Colon (tissue), 2 donors: ENCODE results near the gene TSPEAR.

ENCODE experiments used
- FAIRE-seq: peaks from 2 replicates; lab custom pipeline; 2012; peaks lifted over from hg19 to GRCh38; lab: Jason Lieb, UNC
- donor health status: control.
- donor health status: control.

TSPEAR gene

GRCh38 chr21:44527156-44527982 lies 184.0 kb downstream of the TSPEAR start:
- no peak for FAIRE-seq

DNA sequence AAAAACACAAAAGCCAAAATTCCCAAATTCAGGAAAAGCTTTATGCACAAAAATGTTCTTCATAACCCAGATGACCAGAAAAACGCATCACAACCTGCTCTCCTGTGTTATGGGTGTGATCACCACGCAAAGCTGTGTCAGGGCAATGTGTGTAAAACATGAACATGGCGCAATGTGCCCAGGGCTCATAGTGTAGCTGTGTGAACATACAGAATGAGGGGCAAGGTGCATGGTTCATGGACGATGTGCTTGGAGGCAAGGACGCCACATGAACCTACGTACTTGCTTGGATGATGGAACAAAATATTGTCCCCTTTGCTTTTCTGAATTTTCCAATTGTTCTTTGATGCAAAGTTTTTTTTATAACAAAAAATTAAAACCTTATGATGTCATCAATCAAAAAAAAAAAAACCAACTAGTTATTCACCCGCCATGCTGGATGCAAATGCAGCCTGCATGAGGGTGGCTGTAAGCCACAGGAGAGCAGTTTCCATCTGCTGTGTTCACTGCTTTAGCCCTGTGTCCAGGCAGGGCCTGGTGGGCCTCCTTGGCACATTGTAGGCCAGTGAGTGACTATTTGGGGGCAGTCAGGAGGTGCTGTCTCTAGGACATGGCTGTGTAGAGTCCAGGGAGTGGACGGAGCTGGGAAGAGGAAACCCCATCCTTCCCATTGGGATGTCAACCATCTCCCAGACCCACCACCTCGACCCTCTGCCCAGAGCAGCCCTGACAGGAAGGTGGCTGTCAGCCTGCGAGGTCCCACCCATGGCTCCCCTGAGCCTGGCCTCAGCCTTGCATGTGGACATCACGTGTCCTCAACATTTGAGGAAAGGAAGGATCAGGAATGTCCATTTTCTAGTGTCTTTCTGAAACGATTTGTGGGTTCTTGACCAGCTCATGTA lies 185.0 kb downstream of the TSPEAR start:
- FAIRE-seq, result no peak

- FAIRE-seq, result no peak
These were observed 185.8 kb downstream of the TSPEAR start for GRCh38 chr21:44525391-44526095.

- no peak for FAIRE-seq
These were observed 186.7 kb downstream of the TSPEAR start for GRCh38 chr21:44524414-44525371.

GRCh38 chr21:44523567-44524413 lies 187.6 kb downstream of the TSPEAR start:
- no peak for FAIRE-seq

DNA sequence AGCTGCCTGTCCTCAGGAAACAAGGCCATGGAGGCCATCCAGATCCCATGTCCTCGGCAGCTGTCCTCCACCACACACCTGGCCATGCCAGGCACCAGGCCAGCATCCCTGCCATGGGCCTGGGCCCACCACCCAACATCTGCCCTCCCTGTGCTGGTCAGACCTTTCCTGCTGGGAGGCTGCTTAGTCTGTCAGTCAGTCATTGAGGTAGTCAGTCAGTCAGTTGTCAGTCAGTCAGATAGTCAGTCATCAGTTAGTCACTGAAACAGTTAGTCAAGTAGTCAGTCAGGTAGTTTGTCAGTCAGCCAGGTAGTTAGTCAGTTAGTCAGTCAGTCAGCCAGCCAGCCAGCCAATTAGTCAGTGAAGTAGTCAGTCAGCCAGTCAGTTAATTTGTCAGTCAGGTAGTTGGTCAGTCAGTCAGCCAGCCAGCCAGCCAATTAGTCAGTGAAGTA lies 188.6 kb downstream of the TSPEAR start:
- FAIRE-seq, result no peak

GRCh38 chr21:44521928-44522752 lies 189.2 kb downstream of the TSPEAR start:
- FAIRE-seq, result no peak

DNA sequence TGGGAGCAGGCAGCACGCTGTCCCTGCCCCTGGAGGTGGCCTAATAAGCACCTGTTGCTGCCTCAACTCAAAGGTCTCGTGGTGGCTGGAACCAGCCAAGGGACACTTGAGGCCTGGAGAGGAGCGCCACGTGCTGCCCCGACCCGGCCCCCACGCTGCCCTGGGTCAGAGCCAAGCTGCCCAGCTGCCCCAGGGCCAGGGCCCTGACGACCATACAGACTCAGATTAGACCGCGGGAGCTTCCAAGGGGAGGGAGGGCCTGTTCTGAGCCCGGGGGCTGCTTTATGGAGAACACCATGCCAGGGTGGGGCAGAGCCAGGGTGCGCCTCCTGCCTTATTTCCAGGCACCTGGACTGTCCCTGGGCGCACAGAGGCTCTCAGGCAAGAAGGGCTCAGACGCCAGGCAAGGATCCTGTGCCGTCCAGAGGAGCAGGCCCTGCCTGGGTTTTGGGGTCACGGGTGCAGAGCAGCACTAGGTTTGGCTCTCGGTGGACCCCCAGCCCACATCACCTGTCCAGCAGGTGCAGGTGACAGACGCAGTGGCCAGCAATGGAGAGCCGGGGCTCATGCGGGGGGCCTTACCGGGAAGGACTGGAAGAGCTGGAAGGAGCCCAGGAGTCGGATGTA lies 190.0 kb downstream of the TSPEAR start:
- FAIRE-seq, result no peak

DNA sequence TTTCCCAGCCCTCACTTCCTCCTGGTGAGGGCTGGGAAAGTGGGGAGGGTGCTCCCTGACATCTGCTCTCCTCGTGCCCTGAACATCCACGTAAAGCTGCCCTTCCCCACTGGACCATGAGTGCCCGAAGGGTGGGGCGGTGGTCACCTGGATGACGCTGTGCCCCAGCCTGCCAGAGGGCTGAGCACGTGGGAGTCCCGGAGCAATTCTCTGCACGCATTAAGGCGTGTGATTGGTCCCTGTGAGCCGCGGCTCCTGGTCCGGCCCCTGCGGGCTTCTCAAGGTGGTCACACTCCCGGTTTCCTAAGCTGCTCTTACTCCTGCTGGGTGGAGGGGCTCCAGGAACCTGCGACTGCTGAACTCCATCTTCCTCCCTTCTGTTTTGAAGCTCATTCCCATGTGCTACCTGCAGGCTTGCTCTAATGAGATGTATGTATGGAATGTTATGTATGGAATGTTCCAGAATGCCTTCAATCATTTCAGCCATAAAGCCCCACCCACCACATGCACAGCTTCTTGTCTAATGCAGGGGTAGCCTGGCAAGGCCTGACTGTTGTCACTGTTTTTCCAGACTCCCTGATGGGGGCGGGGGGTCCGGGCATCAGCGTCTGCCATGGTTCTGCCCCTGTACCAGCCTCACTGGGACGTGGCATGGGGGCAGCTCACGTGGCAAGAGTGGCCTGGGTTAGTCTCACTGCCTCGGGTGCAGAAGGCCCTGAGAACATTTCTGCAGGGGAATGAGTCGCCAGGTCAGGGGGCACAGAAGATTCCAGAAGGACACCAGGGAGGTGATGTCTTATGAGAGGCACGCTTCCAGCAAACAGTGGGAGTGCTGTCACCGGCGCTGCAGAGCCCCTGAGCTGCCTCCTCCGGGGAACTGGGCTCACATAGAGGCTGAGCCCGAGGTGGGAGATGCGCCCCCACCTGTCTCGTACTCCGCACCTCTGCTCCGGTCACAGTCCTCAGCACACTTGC lies 190.8 kb downstream of the TSPEAR start:
- FAIRE-seq, result no peak

- FAIRE-seq, result no peak
These were observed 191.7 kb downstream of the TSPEAR start for GRCh38 chr21:44519346-44520325.

DNA sequence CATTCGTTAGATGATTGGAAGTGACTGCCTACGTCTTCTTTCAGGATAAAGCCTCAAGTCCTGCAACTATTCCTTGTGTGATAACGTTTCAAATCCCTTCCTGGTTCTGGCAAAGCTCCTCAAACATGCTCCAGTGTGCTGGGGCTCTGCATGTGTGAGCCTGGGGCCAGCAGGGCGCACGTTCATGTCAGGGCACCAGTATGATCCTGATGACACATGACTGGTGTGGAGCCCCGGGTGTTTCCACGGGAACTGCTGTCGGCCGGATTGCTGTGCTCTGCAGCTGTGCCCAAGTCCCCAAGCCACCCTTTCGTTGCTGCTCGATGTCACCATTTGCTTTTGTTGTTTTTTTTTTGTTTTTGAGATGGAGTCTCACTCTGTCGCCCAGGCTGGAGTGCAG lies 192.7 kb downstream of the TSPEAR start:
- no peak for FAIRE-seq

GRCh38 chr21:44517175-44517899 lies 194.0 kb downstream of the TSPEAR start:
- no peak for FAIRE-seq

- FAIRE-seq, result no peak
These were observed 194.6 kb downstream of the TSPEAR start for GRCh38 chr21:44516828-44517174.

DNA sequence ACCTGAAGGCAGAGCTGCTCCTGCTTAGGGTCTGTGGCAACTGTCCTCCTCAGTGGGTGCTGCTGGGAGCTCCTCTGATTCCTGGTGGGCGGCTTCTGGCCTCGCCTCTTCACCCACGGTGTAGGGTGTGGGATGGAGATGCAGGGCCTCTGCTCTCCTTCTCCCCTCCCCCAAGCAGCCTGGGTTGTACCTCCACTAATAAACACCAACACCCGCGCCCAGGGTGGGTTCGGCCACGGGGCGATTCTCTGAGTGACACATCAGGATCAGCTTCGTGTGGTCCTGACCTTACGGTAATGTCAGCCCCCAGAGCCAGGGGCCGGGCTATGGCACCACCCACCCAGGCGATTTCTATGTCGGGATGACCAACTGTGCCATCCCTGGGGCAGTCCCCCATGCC lies 195.0 kb downstream of the TSPEAR start:
- no peak for FAIRE-seq

- no peak for FAIRE-seq
These were observed 195.8 kb downstream of the TSPEAR start for GRCh38 chr21:44515359-44516165.
